MM.1S (cell line): ENCODE data around the gene TWF2.

Source experiments
- DNase-seq: peaks from one replicate; pipeline ENCODE4 v3.0.0-alpha.2; 2015
- H2AFZ ChIP-seq: fragments of 300-600 bp; sonication (generic); 2 replicates; pipeline ENCODE4 v1.6.0; 2016; ENCODE audit warnings: antibody characterized with exemption, low read length
- H3F3A ChIP-seq: fragments of 300-600 bp; sonication (generic); 2 replicates; pipeline ENCODE4 v1.6.1; 2016; ENCODE audit warnings: mild to moderate bottlenecking, antibody characterized with exemption, low read length, moderate library complexity, mixed read lengths; ENCODE audit not compliant: insufficient read depth
- H3K27ac ChIP-seq: fragments of 300-600 bp; sonication (generic); 2 replicates; pipeline ENCODE4 v1.5.1; 2016; ENCODE audit warnings: mild to moderate bottlenecking, low read length
- H3K27me3 ChIP-seq: fragments of 300-600 bp; sonication (generic); replicated peaks from 2 replicates; pipeline ENCODE4 v1.6.0; 2016; ENCODE audit warnings: low read length; ENCODE audit not compliant: insufficient read depth
- H3K36me3 ChIP-seq: fragments of 300-600 bp; sonication (generic); replicated peaks from 2 replicates; pipeline ENCODE4 v1.6.1; 2016; ENCODE audit warnings: mild to moderate bottlenecking, low read length, mixed read lengths; ENCODE audit not compliant: insufficient read depth
- H3K4me1 ChIP-seq: fragments of 300-600 bp; sonication (generic); 2 replicates; pipeline ENCODE4 v1.6.1; 2016; ENCODE audit warnings: low read length, mixed read lengths
- H3K4me2 ChIP-seq: fragments of 300-600 bp; sonication (generic); 2 replicates; pipeline ENCODE4 v1.6.0; 2016; ENCODE audit warnings: low read depth, low read length
- H3K4me3 ChIP-seq: fragments of 300-600 bp; sonication (generic); 2 replicates; pipeline ENCODE4 v1.5.1; 2016; ENCODE audit warnings: low read length, mixed read lengths
- H3K79me2 ChIP-seq: fragments of 300-600 bp; sonication (generic); 2 replicates; pipeline ENCODE4 v1.6.1; 2016; ENCODE audit warnings: mixed run types, low read length, mixed read lengths
- H3K9ac ChIP-seq: fragments of 300-600 bp; sonication (generic); 2 replicates; pipeline ENCODE4 v1.6.1; 2016; ENCODE audit warnings: low read length, mixed read lengths
- H3K9me2 ChIP-seq: fragments of 300-600 bp; sonication (generic); replicated peaks from 2 replicates; pipeline ENCODE4 v1.6.1; 2016; ENCODE audit warnings: mild to moderate bottlenecking, low read length, mixed read lengths; ENCODE audit not compliant: insufficient read depth
- H3K9me3 ChIP-seq: fragments of 300-600 bp; sonication (generic); replicated peaks from 2 replicates; pipeline ENCODE4 v1.6.1; 2016; ENCODE audit warnings: mild to moderate bottlenecking, low read length, mixed read lengths; ENCODE audit not compliant: insufficient read depth
- H4K20me1 ChIP-seq: fragments of 300-600 bp; sonication (generic); 2 replicates; pipeline ENCODE4 v1.6.1; 2016; ENCODE audit warnings: mild to moderate bottlenecking, low read length, moderate library complexity, mixed read lengths; ENCODE audit not compliant: insufficient read depth
- CTCF ChIP-seq: fragments of 300-600 bp; sonication (generic); IDR thresholded peaks from 2 replicates; pipeline ENCODE4 v1.5.1; 2016; ENCODE audit warnings: antibody characterized with exemption, low read length, mixed read lengths
- EZH2 ChIP-seq: fragments of 300-600 bp; sonication (generic); optimal IDR thresholded peaks from 2 replicates; pipeline ENCODE3; 2017; ENCODE audit warnings: low read depth, mild to moderate bottlenecking, antibody characterized with exemption, low read length, mixed read lengths
- EZH2phosphoT487 ChIP-seq: fragments of 300-600 bp; sonication (generic); IDR thresholded peaks from 2 replicates; pipeline ENCODE4 v1.6.1; 2018; ENCODE audit warnings: antibody characterized with exemption, low read length

The TWF2 gene

GRCh38 chr3:52283306-52283705 lies 44.3 kb upstream of the TWF2 start:
- H2AFZ ChIP-seq, result no peak overlapping the region
- peaks cover 5% of the 10 kb centered on the region; the same call in 1 of the 2 replicates for H3K79me2 ChIP-seq
- no peaks in the 10 kb centered on the region for H3K36me3 ChIP-seq
- H3K27ac ChIP-seq, result no peak overlapping the region
- H3K9me2 ChIP-seq, result no peaks in the 10 kb centered on the region
- H3K4me2 ChIP-seq, result no peak overlapping the region
- H3F3A ChIP-seq, result peaks cover 27% of the 10 kb centered on the region
- H3K4me1 ChIP-seq, result 0 out of 2 replicates have a peak, but pooled peaks cover 4% of the 10 kb centered on the region
- H3K27me3 ChIP-seq, result no peaks in the 10 kb centered on the region
- DNase-seq, result no peak
- no peaks in the 10 kb centered on the region for H4K20me1 ChIP-seq
- no peak overlapping the region for H3K4me3 ChIP-seq
- H3K9me3 ChIP-seq, result no peaks in the 10 kb centered on the region
- TF ChIP-seq EZH2phosphoT487 (no peak), CTCF (no peak), EZH2 (no peak)
- H3K9ac ChIP-seq, result no peak overlapping the region

GRCh38 chr3:52281981-52282801 lies 43.2 kb upstream of the TWF2 start:
- no peaks in the 10 kb centered on the region for H3K27me3 ChIP-seq
- H3K4me3 ChIP-seq, result no peak overlapping the region
- TF ChIP-seq EZH2, result no peak
- TF ChIP-seq CTCF, result no peak
- no peak for TF ChIP-seq EZH2phosphoT487
- no peaks in the 10 kb centered on the region for H4K20me1 ChIP-seq
- H3K9me2 ChIP-seq, result no peaks in the 10 kb centered on the region
- H3K36me3 ChIP-seq, result no peaks in the 10 kb centered on the region
- no peak overlapping the region for H3K27ac ChIP-seq
- peaks cover 13% of the 10 kb centered on the region for H3K79me2 ChIP-seq
- peaks cover 22% of the 10 kb centered on the region for H3F3A ChIP-seq
- no peak for DNase-seq
- no peak overlapping the region for H3K9ac ChIP-seq
- H2AFZ ChIP-seq, result no peak overlapping the region
- H3K4me1 ChIP-seq, result 0 out of 2 replicates have a peak, but pooled peaks cover 4% of the 10 kb centered on the region
- no peaks in the 10 kb centered on the region for H3K9me3 ChIP-seq
- H3K4me2 ChIP-seq, result no peak overlapping the region

GRCh38 chr3:52280050-52280461 lies 41.1 kb upstream of the TWF2 start:
- H3K9me2 ChIP-seq, result no peaks in the 10 kb centered on the region
- no peaks in the 10 kb centered on the region for H3K9me3 ChIP-seq
- peaks cover 9% of the 10 kb centered on the region; the same call in 1 of the 2 replicates for H4K20me1 ChIP-seq
- no peak for TF ChIP-seq CTCF
- no peak for TF ChIP-seq EZH2phosphoT487
- no peak for TF ChIP-seq EZH2
- no peak overlapping the region for H3K4me2 ChIP-seq
- H3K4me1 ChIP-seq, result peaks cover 6% of the 10 kb centered on the region
- no peaks in the 10 kb centered on the region for H3K27me3 ChIP-seq
- no peak overlapping the region for H3K4me3 ChIP-seq
- H3K27ac ChIP-seq, result no peak overlapping the region
- peaks cover 34% of the 10 kb centered on the region for H3K79me2 ChIP-seq
- no peak overlapping the region for H3K9ac ChIP-seq
- no peak for DNase-seq
- no peaks in the 10 kb centered on the region for H3K36me3 ChIP-seq
- H2AFZ ChIP-seq, result no peak overlapping the region
- peaks cover 16% of the 10 kb centered on the region for H3F3A ChIP-seq
